IPS DF 4.7 (cell line): ENCODE data around the gene SMC5.
"Not testable (repeated sequence)": the region's sequence is repeated elsewhere in the genome, so short reads cannot be mapped to it uniquely, and the experiment has no call there.

Experiments
- DNase-seq: peaks from one replicate; pipeline ENCODE4 v3.0.0-alpha.2; 2013; ENCODE audit warnings: low spot score; ENCODE audit errors: extremely low read depth

Gene SMC5

DNA sequence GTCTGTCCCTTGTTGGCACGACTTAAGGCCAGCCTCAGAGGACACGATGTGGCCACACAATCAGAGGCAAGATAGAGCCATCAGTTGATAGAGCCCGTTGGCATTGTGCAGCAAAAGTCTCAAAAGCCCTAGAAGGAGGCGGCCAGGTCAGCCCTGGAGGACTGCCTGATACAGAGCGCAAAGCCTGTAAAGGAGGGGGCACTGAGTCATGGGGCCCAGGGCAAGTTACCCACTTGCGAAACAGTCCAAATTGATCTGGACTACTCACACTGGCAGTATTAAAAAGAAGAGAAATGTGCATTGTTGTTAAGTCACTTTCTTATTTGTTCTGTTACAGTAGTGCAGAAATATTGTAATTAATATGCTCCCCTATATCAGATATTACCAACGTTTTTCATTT lies 104.2 kb downstream of the SMC5 start:
- DNase-seq, result no peak

DNA sequence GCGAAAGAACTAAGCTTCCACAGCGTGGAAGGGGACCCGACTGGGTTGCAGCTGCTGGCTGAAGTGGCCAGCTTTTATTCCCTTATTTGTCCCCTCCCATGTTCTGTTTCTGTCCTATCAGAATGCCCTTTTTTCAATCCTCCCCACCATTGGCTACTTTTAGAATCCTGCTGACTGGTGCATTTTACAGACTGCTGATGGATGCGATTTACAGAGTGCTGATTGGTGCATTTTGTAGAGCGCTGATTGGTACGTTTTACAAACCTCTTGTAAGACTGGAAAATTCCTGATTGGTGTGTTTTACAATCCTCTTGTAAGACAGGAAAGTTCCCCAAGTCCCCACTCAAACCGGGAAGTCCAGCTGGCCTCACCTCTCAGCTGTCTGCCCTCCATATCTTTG lies 105.0 kb downstream of the SMC5 start:
- no peak for DNase-seq

DNA sequence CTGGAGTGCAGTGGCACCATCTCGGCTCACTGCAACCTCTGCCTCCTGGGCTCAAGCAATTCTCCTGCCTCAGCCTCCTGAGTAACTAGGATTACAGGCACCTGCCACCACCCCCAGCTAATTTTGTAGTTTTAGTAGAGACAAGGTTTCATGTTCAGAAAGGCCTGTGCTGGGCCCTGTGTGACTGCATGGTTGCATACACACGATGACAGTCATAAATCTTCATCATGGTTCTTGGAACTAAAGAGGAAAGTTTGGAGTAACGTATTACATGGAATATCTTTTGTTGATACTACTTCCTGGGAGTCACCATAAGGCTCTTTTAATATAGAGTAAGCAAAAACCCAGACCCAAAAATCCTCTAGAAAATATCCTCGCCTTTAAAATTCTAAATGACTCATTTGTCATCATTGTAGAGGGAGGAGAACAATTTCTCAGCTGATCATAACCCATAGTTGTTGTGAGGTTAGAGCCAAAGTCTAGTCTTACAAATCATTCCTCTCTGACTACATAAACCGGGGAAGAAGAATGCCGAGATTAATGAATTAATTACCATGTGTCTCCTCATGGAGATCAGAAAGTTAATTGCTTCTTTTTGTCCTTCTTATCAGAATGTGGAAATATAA lies 108.6 kb downstream of the SMC5 start:
- DNase-seq, result no peak

DNA sequence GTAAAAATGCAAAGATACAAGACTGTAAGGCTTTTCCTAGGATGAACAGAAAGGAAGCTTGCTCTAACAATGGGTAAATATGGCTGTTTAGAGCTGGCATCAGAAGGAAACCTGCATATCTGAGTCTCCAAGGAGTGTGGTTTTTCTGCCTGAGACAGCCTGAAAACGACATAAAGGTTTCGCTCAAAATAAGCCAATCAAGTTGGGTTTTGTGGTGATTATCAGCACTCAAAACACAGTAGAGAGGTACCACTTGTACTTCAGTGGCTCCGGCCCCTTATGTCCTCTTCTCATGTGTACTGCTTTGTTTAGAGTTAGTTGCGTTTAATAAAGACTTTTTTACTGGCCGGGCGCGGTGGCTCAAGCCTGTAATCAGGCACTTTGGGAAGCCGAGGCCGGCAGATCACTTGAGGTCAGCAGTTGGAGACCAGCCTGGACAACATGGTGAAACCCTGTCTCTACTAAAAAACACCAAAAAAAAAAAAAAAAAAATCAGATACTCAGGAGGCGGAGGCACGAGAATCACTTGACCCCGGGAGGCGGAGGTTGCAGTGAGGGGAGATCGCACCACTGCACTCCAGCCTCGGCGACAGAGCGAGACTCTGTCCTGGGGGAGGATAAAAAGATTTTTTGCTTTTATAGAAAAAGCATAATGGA lies 116.3 kb downstream of the SMC5 start:
- no peak for DNase-seq

DNA sequence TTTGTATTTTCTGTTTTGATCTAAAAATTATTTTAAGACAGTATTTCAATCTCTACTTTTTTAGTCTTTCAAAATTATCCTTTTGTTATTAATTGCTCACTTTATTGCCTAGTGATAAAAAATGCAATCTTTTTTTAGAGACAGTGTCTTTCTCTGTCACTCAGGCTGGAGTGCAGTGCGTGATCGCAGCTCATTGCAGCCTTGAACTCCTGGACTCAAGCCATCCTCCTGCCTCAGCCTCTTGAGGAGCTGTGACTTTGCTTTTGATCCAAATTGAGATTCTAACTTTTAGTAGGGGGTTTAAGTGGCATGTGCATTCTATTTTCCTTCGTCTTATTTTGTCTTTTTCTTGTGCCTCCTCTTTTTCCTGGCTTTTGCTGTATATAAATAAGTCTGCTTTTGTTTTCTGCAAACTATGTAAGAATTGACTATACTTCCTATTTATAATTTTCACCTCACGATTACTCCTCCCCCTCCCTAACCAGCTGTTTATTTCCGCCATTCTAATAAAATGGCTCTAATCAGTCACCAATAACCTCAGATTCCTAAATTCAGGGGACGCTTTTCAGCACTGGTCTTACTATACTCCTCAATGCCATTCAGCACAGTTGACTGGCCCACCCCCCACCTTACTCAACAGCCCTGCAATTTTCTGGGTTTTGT lies 123.4 kb downstream of the SMC5 start:
- no peak for DNase-seq

DNA sequence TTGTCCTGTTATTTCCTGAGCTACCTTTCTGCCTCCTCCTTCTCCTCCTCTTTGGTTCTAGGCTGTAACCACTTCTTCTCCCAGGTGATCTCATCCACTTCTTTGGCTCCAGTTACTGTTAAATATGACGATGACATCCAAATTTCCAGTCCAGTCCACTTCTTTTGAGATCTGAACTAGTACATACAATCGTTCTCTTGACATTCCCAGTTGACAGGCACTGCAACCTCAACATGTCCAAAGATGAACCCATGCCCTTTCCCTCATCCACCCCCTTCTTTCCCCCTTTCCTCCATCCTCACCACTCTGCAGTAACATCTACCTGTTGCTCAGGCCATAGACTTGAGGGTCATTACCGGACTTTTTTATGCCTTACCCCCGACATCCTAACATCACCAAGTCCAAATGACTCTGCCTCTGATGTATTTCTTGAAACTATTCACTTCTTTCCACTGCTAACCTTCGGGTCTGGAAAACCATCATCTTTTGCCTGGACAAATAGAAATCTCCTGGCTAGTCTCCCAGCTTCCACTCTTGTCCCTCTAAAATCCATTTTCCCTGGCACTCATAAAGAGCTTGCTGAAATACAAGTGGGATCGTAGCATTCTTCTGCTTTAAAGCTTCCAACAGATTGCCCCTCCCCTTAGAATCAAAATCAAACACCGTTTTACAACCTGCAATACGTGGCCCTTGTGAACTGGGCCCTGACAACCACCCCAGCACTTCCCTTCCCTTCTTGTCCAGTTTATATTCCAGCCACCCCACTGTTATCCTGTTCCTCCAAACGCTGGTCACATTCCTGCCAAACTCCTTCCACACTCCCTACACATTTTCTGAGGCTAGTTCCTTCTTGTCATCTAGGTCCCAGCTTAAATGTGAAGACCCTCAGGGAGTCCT lies 124.2 kb downstream of the SMC5 start:
- DNase-seq, result no peak

DNA sequence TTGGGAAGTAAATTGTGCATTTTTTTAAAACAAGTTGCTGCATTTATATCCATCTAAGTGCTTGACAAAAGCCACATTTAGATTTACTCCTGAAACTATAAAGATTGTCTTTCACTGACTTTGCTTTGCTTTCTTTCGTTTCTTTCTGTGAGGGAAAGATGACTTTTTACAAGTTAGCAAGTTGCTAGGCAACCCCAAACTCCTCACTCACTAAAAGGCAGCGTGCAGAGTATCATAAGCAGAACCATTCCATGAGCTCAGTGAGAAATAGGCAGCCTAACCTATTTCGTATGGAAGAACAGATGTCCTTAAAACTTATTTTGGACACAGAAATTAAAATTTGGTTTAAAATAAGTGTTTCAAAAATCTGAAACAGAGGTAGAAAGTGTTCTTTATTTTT lies 126.6 kb downstream of the SMC5 start:
- no peak for DNase-seq

DNA sequence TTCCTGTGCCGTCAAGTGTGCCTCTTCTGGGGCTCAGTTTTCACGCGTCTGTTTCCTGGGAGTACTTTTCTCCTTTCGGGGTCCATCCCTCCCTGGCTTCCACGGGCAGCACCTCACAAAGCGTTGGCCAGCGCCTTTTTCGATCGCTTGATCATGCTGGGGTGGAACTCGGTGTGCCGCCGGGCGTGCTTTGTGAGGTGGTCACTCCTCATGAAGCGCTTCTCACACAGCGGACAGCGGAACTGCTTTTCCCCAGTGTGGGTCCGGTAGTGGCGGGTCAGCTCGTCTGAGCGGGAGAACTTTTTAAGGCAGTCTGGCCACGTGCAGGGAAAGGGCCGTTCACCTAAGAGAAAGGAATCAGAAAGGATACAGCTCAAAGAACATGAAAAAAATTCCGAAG lies 128.9 kb downstream of the SMC5 start:
- DNase-seq, result no peak

DNA sequence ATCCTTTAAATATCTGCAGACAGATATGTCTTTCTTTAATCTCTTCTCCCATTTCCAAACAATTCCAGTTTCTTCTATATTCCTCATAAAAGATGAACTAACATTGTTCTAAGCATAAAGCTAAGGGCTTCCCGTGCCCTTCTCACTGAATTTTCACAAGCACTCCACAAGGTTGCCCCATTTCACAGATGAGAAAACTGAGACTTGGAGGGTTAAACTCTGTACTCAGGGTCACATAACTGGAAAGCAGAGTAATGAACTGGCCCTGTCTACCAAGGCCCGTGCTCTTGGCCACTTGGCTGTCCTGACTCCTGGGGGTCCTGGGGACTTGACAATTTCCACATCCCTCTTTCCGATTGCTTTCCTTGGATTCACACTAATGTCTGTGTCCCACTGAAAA lies 130.4 kb downstream of the SMC5 start:
- DNase-seq, result no peak

DNA sequence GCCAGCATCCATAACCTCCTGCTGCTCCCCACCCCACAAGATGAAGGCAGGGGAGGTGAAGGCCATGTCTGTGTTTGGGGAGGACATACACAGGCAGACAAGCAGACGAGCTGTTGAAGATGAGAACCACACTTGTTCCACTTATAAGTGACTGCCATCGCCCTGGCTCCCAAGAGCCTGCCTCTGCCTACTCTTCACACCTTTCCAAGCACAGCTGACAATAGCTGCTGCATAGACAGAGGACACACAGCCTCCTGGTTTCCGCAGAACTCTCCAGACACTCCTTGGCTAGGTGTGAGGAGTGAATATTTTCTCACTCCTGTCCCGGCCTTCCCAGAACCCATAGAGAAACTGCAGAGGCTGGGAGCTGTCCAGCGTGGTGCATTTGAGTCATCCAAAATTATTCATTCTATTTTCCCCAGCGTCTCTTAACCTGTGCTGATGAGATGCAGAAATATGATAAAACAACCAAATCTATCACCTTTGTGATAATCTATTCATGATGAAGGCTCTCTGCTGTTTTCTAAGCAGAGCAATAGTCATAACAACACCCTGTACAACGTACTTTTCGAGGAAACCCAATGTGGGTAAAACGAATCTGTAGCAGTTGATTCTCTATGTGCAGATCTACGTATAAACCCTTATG lies 131.0 kb downstream of the SMC5 start:
- no peak for DNase-seq

DNA sequence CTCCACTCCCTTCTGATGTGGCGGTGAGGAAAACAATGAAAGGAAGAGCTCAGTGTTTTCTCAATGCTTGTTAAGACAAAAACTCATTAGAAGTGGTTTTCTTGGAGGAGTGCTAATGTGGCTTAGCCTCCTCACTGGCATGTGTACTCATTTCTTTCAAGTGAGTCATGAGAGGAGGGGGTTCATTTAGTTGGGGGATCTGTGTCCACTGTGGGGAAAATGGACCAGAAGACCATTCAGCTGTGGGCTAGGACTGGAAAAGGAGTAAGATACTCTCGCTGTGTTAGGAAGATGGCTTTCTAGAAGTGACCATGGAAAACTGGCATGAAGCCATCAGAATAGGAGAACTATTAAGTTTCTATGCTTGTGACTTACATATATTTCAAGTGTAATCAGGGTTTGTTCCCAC lies 132.2 kb downstream of the SMC5 start:
- no peak for DNase-seq

DNA sequence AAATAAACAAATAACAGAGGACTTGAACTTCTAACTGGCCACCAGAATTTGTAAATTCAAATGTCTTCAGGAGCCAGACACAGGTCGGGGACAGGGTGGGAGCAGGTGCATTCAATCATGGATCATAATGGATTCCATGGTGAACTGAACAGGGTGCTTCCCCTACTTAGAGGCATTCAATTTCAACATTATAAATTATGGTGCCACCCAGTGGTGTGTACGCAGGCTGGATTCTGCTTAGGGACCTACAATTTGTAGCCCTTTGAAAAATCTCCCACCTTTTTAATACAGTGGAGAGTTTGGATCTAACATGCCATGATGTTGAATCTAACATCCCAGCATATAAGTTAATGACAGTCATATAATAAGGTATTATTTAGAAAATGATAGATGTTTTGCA lies 133.4 kb downstream of the SMC5 start:
- no peak for DNase-seq

DNA sequence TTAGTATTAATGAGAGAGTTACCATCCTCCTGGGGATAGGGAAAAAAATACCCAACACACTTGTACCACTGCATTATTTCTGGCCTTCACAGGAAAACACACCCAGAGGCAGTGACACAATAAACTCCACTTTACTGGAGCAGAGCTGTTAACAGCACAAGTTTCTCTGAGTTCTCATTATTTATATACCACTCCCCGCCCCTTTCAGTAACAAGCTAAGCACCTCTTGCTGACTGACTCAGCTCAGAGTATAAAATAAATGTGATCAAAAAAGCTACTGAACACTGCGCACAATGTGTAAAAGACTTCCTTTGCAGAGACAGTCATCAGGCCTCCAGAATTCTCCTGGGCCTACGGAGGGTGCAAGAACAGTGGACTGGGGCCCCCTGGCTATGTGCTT lies 134.1 kb downstream of the SMC5 start:
- no peak for DNase-seq

DNA sequence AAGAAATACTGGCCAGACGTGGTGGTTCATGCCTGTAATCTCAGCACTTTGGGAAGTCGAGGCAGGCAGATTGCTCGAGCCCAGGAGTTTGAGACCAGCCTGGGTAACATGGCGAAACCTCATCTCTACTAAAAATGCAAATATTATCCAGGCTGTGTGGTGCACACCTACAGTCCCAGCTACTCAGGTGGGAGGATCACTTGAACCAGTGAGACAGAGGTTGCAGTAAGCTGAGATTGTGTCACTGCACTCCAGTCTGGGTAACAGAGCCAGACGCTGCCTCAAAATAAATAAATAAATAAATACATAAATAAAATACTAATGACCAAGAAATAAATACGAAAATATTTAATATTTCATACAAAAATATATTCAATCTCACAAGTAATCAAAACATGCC lies 136.9 kb downstream of the SMC5 start:
- no peak for DNase-seq

DNA sequence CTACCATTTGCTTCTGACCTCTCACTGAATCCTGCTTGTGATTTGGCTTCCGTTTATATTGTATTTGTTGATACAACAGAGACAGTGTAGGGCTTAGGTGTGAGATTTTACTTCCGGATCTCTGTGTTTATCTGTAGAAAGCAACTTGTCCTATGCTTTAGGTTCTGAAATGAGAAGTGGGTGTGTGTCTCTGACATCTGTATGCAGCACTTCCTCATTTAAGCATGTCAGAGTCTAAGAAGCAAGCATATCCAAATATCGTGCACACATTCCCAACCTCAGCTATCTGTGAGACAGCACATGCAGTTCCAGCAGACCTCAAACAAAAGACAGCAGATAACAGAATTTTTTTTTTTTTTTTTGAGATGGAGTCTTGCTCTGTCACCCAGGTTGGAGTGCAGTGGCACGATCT lies 139.4 kb downstream of the SMC5 start:
- DNase-seq, result no peak

DNA sequence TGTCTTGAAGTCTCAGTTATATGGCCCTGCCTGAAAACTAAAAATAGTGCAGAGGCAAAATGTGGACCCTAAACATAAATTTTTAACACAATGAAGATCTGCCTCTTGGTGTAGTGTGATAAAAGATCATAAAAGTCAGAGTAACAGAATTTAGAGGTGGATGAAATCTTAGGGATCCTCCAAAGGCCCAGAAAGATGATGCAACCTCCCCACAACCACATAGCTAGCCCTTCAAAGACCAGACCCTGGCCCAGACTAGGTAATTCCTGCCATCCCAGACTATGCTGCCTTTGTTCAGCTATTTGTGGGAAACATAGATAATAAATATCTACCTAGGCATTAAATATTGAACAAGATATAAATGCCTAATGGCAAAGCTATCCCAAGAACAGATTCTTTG lies 140.4 kb downstream of the SMC5 start:
- no peak for DNase-seq

DNA sequence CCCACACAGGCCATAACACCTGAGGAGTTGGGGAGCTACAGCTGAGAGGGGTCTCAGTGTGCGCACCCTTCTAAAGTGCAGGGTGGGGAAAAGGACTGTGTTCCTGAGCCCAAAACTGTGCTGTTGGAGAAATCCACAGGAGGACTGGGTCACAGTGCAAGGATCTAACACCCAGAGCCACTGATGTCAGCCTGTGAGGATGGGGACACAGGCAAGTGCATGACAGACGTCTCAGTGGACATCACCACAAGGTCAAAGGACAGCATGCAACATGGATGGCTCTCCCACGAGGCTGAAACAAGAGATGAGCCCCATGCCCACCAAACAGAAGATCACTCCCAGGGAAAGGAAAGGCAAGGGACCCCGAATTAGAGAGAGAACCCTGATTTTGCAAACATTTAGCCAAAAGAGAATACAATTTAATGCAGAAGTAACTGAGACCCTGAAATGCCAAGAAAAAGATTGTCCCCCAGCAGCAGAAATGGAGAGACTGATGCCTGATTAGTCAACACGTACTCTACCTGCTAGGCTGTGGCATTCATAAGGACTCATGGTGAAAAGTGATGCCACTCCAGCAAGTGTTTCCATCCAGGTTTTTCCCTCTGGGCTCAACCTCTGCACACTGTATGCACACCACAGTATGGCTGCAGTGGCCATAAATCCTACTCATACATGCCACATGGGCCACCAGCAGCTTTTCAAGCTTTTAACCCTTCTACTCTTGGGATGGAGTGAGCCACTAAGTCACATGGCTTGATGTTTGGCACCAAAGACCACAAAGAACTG lies 141.5 kb downstream of the SMC5 start:
- DNase-seq, result no peak

DNA sequence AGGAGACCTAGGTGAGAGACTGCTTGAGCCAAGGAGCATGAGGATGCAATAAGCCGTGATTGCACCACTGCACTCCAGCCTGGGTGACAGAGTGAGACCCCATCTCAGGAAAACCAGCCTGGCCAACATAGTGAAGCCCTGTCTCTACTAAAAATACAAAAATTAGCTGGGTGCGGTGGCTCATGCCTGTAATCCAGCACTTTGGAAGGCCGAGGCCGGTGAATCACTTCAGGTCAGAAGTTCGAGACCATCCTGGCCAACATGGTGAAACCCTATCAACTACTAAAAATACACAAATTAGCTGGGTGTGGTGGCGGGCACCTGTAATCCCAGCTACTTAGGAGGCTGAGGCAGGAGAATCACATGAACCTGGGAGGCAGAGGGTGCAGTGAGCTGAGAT lies 142.5 kb downstream of the SMC5 start:
- not testable (repeated sequence) for DNase-seq

DNA sequence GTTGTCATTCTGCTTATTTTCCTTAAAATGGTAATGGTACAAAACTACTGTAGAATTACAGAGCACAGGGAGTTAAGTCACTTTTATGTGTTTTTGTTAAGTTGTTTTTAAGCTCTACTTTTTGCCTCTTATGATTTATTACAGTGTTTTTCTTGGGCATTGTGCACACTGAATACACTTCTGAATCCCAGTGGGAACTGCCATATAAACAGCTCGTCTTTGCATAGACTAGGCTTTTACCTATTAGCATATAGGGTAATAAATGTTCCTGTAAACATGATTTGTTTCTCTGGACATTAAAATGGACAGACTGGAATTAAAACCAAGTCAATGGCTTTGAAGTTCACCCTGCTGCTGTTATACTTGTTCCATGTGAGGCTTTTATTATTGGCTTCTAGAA lies 143.4 kb downstream of the SMC5 start:
- no peak for DNase-seq

DNA sequence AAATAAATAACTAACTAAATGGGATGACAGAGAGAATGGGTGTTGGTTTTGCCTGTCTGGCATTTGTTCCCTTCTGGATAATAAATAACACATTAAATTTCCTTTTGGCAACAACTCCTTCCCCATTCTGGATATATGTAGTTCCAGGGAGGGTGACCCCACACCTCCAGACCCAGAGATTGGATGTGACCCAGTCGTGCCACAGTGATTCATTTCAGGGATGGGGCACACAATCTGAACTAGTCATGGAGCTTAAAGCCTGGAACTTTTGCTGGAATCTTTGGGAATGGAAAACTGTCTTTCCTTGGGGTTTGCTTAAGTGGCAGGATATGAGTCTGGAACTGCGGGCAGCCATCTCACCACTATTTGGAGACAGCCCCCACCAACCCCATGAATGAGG lies 144.4 kb downstream of the SMC5 start:
- no peak for DNase-seq

DNA sequence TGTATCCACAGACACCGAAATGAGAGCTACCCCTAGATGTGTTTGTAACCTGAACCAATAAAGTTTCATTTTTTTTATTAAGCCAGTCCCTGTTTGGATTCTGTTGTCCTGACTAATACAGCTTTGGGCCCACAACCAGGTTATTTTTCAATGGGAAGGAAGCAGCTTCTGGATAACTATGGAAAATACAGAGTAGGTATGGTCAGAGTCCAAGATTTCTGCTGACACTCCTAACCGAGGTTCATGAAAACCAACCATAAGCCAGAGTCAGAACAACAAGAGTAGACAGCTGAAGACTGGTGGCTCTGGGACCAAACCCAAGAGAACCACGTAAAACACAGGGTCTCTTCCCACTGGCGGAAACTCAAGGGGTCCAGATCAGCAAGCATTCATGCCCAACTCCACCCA lies 144.8 kb downstream of the SMC5 start:
- DNase-seq, result no peak
